ENCODE measurements around the gene ZNF267. TPM values are rescaled to one million over a fixed set of nuclear protein-coding genes. Genes with fewer than 3 reads are reported as not detected.

Gene ZNF267
- total and polyA plus RNA-seq, 9 donors, result 6.0 to 16.3 (median 13.2) TPM

DNA sequence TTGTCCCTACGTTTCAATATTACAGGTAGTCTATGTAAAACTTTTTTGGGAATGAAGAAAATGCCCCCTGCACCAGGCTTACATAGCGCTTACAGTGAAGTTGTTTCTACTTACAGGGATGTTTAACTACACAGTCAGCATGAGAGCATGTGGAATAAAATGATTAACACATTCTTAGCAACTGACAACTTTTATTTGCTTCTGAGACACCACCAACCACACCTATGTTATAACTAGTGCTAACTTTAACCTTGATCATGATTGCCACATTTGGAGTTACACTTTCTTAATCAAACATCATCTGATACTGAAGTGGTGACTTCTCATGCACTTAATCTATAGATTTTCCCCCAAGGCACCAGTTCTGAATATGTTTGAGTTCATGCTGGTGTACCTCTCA lies 20.3 kb upstream of the ZNF267 start:
- TF ChIP-seq POLR2A (IDR thresholded peaks at IDR 0.05), result no peak
- DNase-seq, result no peak
- intact Hi-C loops (cut with DNase I), result no loop called here
- Histone ChIP-seq H3K9me3 (peaks cover 0 to 6% of the 10 kb centered on the region in 2 donors), H3K4me3 (no peak overlapping the region), H3K4me1 (ENCODE audit: insufficient read depth) (no peaks in the 10 kb centered on the region), H3K36me3 (no peaks in the 10 kb centered on the region), H3K27ac (no peak overlapping the region), H3K27me3 (no peaks in the 10 kb centered on the region)
- 51 to 75% (median 52%) methylated on average over 2 of the region's 2 CpGs for WGBS, 3 donors

GRCh38 chr16:31860508-31860907 lies 13.1 kb upstream of the ZNF267 start:
- Histone ChIP-seq H3K27me3 (no peaks in the 10 kb centered on the region), H3K27ac (no peak overlapping the region), H3K9me3 (no peaks in the 10 kb centered on the region), H3K4me1 (ENCODE audit: insufficient read depth) (no peaks in the 10 kb centered on the region), H3K36me3 (no peaks in the 10 kb centered on the region), H3K4me3 (no peak overlapping the region)
- WGBS, 3 donors, result 56 to 59% (median 59%) methylated on average over 3 of the region's 3 CpGs
- TF ChIP-seq POLR2A (IDR thresholded peaks at IDR 0.05), result no peak
- TF ChIP-seq EP300 (IDR thresholded peaks at IDR 0.05), result no peak
- TF ChIP-seq, protein P1, sequence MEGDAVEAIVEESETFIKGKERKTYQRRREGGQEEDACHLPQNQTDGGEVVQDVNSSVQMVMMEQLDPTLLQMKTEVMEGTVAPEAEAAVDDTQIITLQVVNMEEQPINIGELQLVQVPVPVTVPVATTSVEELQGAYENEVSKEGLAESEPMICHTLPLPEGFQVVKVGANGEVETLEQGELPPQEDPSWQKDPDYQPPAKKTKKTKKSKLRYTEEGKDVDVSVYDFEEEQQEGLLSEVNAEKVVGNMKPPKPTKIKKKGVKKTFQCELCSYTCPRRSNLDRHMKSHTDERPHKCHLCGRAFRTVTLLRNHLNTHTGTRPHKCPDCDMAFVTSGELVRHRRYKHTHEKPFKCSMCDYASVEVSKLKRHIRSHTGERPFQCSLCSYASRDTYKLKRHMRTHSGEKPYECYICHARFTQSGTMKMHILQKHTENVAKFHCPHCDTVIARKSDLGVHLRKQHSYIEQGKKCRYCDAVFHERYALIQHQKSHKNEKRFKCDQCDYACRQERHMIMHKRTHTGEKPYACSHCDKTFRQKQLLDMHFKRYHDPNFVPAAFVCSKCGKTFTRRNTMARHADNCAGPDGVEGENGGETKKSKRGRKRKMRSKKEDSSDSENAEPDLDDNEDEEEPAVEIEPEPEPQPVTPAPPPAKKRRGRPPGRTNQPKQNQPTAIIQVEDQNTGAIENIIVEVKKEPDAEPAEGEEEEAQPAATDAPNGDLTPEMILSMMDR (IDR thresholded peaks at IDR 0.05), result no peak
- intact Hi-C loops (cut with DNase I), result no loop called here
- DNase-seq, result no peak

- Histone ChIP-seq H3K4me3 (no peak overlapping the region), H3K36me3 (no peaks in the 10 kb centered on the region), H3K27me3 (no peaks in the 10 kb centered on the region), H3K4me1 (ENCODE audit: insufficient read depth) (no peaks in the 10 kb centered on the region), H3K9me3 (no peaks in the 10 kb centered on the region), H3K27ac (no peak overlapping the region)
- DNase-seq, result no peak
- 65 to 75% (median 69%) methylated on average over 4 of the region's 4 CpGs for WGBS, 3 donors
- no peak for TF ChIP-seq POLR2A (IDR thresholded peaks at IDR 0.05)
- TF ChIP-seq EP300 (IDR thresholded peaks at IDR 0.05), result no peak
- TF ChIP-seq, protein P1 (IDR thresholded peaks at IDR 0.05), result no peak
- intact Hi-C loops (cut with DNase I), result no loop called here
Observed at GRCh38 chr16:31861455-31861854, 12.2 kb upstream of the ZNF267 start.

- intact Hi-C loops (cut with DNase I), result no loop called here
- WGBS, 3 donors, result 78 to 81% (median 79%) methylated on average over 3 of the region's 3 CpGs
Observed at GRCh38 chr16:31862761-31863160, 10.8 kb upstream of the ZNF267 start.

GRCh38 chr16:31868164-31868563 lies 5.4 kb upstream of the ZNF267 start:
- DNase-seq, result no peak
- H3K4me1 ChIP-seq (ENCODE audit: insufficient read depth), result no peaks in the 10 kb centered on the region
- H3K27me3 ChIP-seq, result no peaks in the 10 kb centered on the region
- intact Hi-C loops (cut with DNase I), result loop anchor here in 1 of 4 donors (5.0 kb wide), 1 partner anchor 886 kb away; no protein-coding TSS in a partner anchor
- H3K9me3 ChIP-seq, result no peaks in the 10 kb centered on the region
- TF ChIP-seq POLR2A (IDR thresholded peaks at IDR 0.05) (no peak), EP300 (IDR thresholded peaks at IDR 0.05) (no peak)
- TF ChIP-seq, protein P1 (IDR thresholded peaks at IDR 0.05), result no peak
- H3K27ac ChIP-seq, result no peak overlapping the region
- no peak overlapping the region for H3K4me3 ChIP-seq
- no peaks in the 10 kb centered on the region for H3K36me3 ChIP-seq
- 14 to 24% (median 18%) methylated on average over 3 of the region's 3 CpGs for WGBS, 3 donors

More at GRCh38 chr16:31862761-31863160, 10.8 kb upstream of the ZNF267 start:
- no peaks in the 10 kb centered on the region for H3K9me3 ChIP-seq
- no peaks in the 10 kb centered on the region for H3K36me3 ChIP-seq
- no peak overlapping the region for H3K27ac ChIP-seq
- no peak for DNase-seq
- H3K4me3 ChIP-seq, result no peak overlapping the region
- no peaks in the 10 kb centered on the region for H3K27me3 ChIP-seq
- TF ChIP-seq POLR2A (IDR thresholded peaks at IDR 0.05) (no peak), EP300 (IDR thresholded peaks at IDR 0.05) (no peak)
- TF ChIP-seq, protein P1 (IDR thresholded peaks at IDR 0.05), result no peak
- no peaks in the 10 kb centered on the region for H3K4me1 ChIP-seq (ENCODE audit: insufficient read depth)

All from ovary (tissue), 9 donors.